ENCODE measurements around the gene SH3RF3. TPM values are rescaled to one million over a fixed set of nuclear protein-coding genes. Genes with fewer than 3 reads are reported as not detected.

Gene SH3RF3
- total RNA-seq, 1 donor from 2014 or later, result 8.0 TPM

- DNase-seq (ENCODE audit: missing footprints), result peak; percentile 91
- ATAC-seq, result peak; percentile 52
- intact Hi-C loops (cut with DNase I), result loop anchor here (1.0 kb wide), 1 partner anchor 32 kb away; no protein-coding TSS in a partner anchor
These were observed 109.6 kb downstream of the SH3RF3 start for GRCh38 chr2:109238580-109238979.

DNA sequence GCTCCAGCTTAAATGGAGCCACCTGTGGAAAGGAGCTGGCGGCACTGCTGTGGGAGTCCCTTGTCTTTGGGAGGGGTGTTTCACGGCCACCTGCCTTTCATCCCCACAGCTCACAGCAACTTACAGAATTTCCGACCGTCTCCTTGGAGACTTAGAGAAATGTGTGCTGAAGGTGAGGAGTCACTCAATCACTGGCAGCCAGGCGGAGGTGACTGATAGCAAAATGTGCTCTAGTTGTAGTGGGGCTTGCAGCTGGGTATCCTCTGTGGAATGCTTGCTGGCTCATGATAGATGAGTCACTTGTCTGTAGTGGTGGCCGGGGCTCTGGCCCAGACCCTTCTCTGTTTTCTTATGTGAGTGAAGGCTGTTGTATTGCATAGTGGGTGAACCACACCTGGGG is 110.7 kb downstream of the SH3RF3 start:
- intact Hi-C loops (cut with DNase I), result loop anchor here (5.0 kb wide), 3 partner anchors 38 to 107 kb away; no protein-coding TSS in a partner anchor
- ATAC-seq (no peak), DNase-seq (ENCODE audit: missing footprints) (no peak)

DNA sequence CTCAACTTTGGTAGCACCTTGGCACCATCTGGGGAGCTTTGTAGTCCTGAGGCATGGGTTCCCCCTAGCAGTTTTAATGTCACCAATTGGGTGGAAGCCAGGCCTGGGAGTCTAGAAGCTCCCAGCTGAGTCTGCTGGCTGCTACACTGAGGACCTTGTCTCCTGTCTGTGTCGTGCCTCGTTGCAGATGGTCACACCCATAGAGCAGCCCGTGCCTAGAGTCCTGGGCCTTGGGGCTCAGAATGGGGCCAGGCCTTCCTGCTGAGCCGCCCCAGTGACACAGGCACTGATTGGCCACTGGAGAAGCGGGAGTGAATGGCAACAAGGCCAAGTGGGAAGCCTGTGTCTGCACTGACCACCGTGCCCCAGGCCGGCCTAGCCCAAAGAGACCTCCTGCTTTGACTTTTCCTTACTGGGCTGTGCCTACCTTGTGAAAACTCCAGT is 113.2 kb downstream of the SH3RF3 start:
- DNase-seq (ENCODE audit: missing footprints) (peak; percentile 77), ATAC-seq (peak; percentile 58)
- intact Hi-C loops (cut with DNase I), result loop anchor here (5.0 kb wide), 3 partner anchors 35 to 110 kb away; no protein-coding TSS in a partner anchor

DNA sequence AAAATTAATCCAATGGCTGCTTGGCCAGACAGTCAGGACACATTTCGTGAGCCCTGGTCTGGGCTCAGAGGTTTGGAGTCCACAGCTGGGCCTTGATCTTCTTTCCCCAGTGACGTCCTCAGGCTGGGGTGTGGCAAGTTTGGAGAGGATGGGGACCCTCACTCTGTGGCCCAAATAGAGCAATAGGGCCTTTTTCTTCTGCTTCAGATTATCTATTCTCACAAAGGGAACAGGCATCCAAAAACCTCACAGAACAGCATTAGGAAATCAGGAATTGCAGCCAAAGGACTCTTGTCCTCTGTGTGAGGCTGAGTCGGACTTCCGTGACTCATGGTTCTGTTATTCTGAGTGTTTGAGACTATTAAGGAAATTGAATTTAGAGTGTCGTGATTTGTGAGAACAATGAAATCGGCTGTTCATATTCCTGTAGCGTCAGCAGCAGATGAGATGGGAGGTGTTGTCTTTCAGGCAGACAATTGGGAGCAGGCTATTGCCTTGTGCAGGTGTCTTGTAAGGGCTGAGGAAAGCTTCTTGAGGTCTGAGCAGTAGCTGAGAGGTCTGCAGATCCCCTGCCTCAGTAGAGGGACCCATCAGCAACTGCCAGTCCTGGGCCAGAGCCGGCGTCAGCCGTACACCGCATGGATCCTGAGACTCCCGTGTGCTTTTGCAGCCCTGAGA is 113.8 kb downstream of the SH3RF3 start:
- DNase-seq (ENCODE audit: missing footprints), result no peak
- ATAC-seq, result peak; percentile 79
- intact Hi-C loops (cut with DNase I), result loop anchor here (5.0 kb wide), 3 partner anchors 35 to 110 kb away; no protein-coding TSS in a partner anchor

- ATAC-seq (no peak), DNase-seq (ENCODE audit: missing footprints) (no peak)
- intact Hi-C loops (cut with DNase I), result loop anchor here (5.0 kb wide), 3 partner anchors 34 to 111 kb away; no protein-coding TSS in a partner anchor
These were observed 114.7 kb downstream of the SH3RF3 start for GRCh38 chr2:109243526-109244303.

- intact Hi-C loops (cut with DNase I), result loop anchor here (5.0 kb wide), 3 partner anchors 33 to 112 kb away; no protein-coding TSS in a partner anchor
- ATAC-seq (no peak), DNase-seq (ENCODE audit: missing footprints) (no peak)
These were observed 115.2 kb downstream of the SH3RF3 start for GRCh38 chr2:109244304-109244582.

GRCh38 chr2:109244750-109245382 is 115.9 kb downstream of the SH3RF3 start:
- peak; percentile 27 for ATAC-seq
- DNase-seq (ENCODE audit: missing footprints), result no peak

GRCh38 chr2:109246176-109246575 is 117.2 kb downstream of the SH3RF3 start:
- DNase-seq (ENCODE audit: missing footprints) (no peak), ATAC-seq (no peak)
- intact Hi-C loops (cut with DNase I), result loop anchor here (5.0 kb wide), 1 partner anchor 76 kb away; no protein-coding TSS in a partner anchor

More at GRCh38 chr2:109244750-109245382, 115.9 kb downstream of the SH3RF3 start:
- intact Hi-C loops (cut with DNase I), result loop anchor here (5.0 kb wide), 4 partner anchors 32 to 113 kb away; no protein-coding TSS in a partner anchor

DNA sequence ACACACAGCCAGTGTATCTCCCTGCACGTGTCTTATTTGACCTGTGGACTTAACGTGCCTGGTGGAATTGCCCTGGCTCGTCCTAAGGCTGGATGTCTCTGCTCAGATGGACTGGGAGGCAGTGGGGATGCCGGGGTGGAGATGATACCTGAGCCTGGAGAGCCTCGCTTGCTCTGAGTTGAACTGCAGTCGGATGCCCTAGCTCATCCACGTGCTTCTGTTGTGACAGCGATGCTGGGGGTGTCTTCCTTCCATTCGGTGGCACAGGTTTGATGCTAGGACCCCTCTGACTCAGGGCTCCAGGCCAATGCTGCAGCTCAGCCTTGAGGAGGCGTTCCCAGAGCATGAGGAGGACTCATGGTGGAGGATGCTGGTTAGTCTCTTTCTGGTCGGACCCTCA is 117.6 kb downstream of the SH3RF3 start:
- DNase-seq (ENCODE audit: missing footprints), result no peak
- intact Hi-C loops (cut with DNase I), result loop anchor here (5.0 kb wide), 1 partner anchor 76 kb away; no protein-coding TSS in a partner anchor

DNA sequence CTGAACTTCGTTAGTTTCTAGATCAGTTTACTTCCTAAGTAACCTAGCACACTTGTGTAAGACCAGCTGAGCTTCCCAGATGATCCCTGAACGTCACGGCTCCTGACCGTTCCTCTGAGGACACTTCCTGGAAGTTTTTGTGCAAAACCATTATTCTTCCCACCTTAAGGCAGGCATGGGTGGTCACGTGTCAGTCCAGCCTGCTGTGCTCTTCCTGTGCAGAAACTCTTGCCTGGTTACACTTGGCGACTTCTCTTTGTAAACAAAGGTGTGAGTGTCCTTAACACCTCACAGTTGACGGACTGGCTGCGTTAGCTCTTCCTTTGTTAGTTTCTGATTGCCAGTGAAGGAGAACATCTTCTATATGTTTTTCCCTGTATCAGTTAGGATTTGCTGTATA is 118.3 kb downstream of the SH3RF3 start:
- intact Hi-C loops (cut with DNase I), result loop anchor here (5.0 kb wide), 1 partner anchor 75 kb away; no protein-coding TSS in a partner anchor
- DNase-seq (ENCODE audit: missing footprints), result no peak
- no peak for ATAC-seq

More for the DNA sequence above, 117.6 kb downstream of the SH3RF3 start:
- no peak for ATAC-seq

- intact Hi-C loops (cut with DNase I), result loop anchor here (5.0 kb wide), 1 partner anchor 74 kb away; no protein-coding TSS in a partner anchor
- DNase-seq (ENCODE audit: missing footprints), result no peak
- ATAC-seq, result peak; percentile 59
These were observed 118.8 kb downstream of the SH3RF3 start for GRCh38 chr2:109247812-109248211.

- ATAC-seq, result no peak
- no peak for DNase-seq (ENCODE audit: missing footprints)
- intact Hi-C loops (cut with DNase I), result loop anchor here (5.0 kb wide), 1 partner anchor 74 kb away; no protein-coding TSS in a partner anchor
These were observed 119.6 kb downstream of the SH3RF3 start for GRCh38 chr2:109248590-109248989.

DNA sequence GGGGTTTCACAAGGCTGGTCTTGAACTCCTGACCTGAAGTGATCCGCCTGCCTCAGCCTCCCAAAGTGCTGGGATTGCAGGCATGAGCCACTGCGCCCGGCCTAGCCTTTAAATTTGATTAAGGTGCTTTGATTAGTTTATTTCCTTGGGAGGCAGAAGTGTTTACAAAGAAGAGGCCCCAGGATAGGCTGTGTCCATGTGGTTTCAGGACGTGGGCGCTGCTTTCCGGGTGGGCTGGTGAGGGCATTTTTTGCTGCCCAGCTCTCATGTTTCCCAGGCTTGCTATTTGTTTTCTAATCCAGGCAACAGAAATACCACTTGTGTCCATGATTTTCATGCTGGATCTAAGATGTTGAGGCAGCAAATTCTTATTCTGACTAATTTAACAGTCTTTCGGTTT is 124.2 kb downstream of the SH3RF3 start:
- DNase-seq (ENCODE audit: missing footprints) (no peak), ATAC-seq (no peak)
- intact Hi-C loops (cut with DNase I), result no loop called here

GRCh38 chr2:109254174-109254904 is 125.3 kb downstream of the SH3RF3 start:
- ATAC-seq (no peak), DNase-seq (ENCODE audit: missing footprints) (no peak)
- intact Hi-C loops (cut with DNase I), result no loop called here

- intact Hi-C loops (cut with DNase I), result no loop called here
- DNase-seq (ENCODE audit: missing footprints) (no peak), ATAC-seq (no peak)
These were observed 126.6 kb downstream of the SH3RF3 start for GRCh38 chr2:109255654-109256053.

DNA sequence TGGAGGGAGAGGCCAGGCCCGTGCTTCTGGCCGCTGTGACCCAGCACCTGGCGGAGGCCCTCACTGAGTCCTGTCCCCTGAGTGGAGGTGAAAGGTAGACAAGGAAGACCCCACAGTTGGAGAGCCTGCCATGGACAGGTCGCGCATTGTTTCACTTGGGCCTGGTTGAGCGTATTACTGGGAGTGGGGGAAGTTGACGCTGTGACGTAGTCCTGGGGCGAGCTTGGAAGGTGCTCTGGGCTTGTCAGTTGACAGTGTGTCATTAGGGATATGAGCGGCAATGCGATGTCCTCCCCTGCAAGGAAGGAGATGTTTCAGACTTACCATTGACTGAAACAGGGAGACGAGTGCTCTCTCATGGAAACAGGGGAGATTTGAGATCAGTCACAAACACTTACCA is 127.1 kb downstream of the SH3RF3 start:
- DNase-seq (ENCODE audit: missing footprints), result no peak
- ATAC-seq, result no peak
- intact Hi-C loops (cut with DNase I), result no loop called here

- intact Hi-C loops (cut with DNase I), result no loop called here
- ATAC-seq, result no peak
- DNase-seq (ENCODE audit: missing footprints), result no peak
These were observed 127.9 kb downstream of the SH3RF3 start for GRCh38 chr2:109256921-109257320.

- intact Hi-C loops (cut with DNase I), result no loop called here
- ATAC-seq, result no peak
- no peak for DNase-seq (ENCODE audit: missing footprints)
These were observed 128.6 kb downstream of the SH3RF3 start for GRCh38 chr2:109257653-109258052.

Data from Right ventricle myocardium inferior (tissue), 1 donor.